Measurements from ENCODE around the gene NUDT19. TPM values are rescaled to one million over a fixed set of nuclear protein-coding genes. Genes with fewer than 3 reads are reported as not detected.
"Not testable (repeated sequence)": the region's sequence is repeated elsewhere in the genome, so short reads cannot be mapped to it uniquely, and the experiment has no call there.

Gene NUDT19
- total RNA-seq, 1 experiment from 2014 or later: 11.9 TPM

DNA sequence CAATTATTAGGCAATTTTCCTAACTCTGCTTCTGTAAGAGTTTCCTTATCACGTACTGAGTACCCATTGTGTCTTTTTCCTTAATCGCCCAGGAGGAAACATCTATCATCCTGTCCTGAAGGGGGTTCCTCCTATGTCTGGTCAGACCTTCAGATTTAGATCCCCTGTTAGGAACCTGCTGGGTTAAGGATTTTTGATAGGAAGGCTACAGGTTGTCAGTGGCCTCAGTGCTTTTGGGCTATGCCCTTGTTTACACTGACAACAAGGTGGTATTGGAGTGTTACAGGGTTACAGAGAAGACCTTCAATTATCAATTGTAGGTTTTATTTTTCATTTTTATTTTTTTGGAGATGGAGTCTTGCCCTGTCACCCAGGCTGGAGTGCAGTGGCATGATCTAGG is 3.2 kb downstream of the NUDT19 start:
- in situ Hi-C loops (cut with HindIII; ENCODE audit: low pct_unique_long_range_greater_than_20kb, low sequenced_read_pairs); DNase-seq (ENCODE audit: low read depth): not testable (repeated sequence)

DNA sequence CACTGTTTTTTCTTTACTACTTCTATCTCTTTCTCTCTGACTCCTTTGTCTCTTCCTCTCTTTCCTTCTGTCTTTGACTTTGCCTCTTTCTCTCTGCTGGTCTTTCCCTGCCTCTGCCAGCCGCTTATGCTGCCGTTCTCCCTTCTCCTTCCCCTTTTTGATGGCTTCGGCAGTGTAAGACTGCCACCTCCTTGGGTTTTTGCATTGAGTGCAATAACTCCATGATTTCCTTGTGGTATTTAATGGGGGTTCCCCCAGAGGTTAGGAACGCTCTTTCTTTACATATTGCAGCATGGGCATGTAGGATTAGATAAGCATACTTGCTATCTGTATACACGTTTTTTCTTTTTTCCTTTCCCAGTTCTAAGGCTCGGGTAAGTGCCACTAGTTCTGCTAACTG is 3.9 kb downstream of the NUDT19 start:
- DNase-seq (ENCODE audit: low read depth); in situ Hi-C loops (cut with HindIII; ENCODE audit: low pct_unique_long_range_greater_than_20kb, low sequenced_read_pairs): not testable (repeated sequence)

DNA sequence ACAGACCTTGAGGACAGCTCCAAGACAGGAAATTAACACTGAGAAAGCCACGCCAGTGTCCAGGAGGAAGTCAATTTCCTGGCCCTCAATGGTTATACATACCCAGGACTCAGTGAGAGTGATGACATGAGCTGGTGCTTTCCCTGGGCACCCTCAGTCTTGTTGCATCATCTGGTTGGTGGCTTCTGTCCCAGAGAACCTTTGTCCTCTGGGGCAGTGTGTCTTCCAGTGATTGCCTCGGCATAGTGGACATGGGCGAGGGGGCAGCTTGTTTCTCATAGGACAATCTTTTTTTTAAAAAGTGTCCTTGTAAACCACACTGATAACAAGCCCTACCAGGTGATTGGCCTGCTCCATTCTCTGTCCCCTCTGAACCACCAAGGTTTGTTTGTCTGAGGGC is 5.2 kb downstream of the NUDT19 start:
- in situ Hi-C loops (cut with HindIII; ENCODE audit: low pct_unique_long_range_greater_than_20kb, low sequenced_read_pairs); DNase-seq (ENCODE audit: low read depth): not testable (repeated sequence)

DNA sequence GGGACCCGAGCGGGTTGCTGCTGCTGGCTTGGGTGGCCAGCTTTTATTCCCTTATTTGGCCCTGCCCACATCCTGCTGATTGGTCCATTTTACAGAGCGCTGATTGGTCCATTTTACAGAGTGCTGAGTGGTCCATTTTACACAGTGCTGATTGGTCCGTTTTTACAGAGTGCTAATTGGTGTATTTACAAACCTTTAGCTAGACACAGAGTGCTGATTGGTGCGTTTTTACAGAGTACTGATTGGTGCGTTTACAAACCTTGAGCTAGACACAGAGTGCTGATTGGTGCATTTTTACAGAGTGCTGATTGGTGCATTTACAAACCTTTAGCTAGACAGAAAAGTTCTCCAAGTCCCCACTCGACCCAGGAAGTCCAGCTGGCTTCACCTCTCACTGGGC is 8.5 kb downstream of the NUDT19 start:
- in situ Hi-C loops (cut with HindIII; ENCODE audit: low pct_unique_long_range_greater_than_20kb, low sequenced_read_pairs); DNase-seq (ENCODE audit: low read depth): not testable (repeated sequence)

DNA sequence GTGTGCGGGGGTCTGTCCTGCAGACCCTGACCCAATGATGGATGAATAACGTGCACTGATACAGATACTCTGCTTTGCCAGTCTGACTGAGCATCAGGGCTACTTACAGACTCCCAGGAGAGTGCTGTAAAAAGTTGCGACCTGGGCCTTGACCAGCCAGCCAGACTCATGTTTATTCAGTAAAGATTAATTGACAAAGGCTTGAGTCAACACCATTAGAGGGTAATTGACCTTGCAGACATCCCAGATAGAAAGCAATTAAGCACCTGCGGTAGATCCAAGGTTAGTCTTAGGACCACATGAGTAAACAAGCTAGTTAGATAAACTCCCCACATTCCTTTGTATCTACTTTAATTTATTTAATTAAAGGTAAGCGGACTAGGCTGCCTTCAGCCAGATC is 10.4 kb downstream of the NUDT19 start:
- in situ Hi-C loops (cut with HindIII; ENCODE audit: low pct_unique_long_range_greater_than_20kb, low sequenced_read_pairs): no loop called here
- no peak for DNase-seq (ENCODE audit: low read depth)

DNA sequence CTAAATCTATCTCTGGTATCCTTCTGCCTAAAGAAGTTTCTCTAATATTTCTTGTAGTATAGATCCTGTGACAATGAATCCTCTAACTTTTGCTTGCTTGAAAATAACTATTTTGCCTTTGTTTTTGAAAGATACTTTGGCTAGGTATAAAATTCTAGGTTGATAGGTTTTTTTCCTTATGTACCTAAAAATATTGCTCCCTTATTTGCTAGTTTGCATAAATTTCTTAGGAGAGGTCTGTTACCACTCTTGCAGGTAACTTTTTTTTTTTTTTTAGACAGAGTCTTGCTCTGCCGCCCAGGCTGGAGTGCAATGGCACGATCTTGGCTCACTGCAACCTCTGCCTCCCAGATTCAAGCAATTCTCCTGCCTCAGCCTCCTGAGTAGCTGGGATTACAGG is 12.4 kb downstream of the NUDT19 start:
- in situ Hi-C loops (cut with HindIII; ENCODE audit: low pct_unique_long_range_greater_than_20kb, low sequenced_read_pairs): not testable (repeated sequence)

DNA sequence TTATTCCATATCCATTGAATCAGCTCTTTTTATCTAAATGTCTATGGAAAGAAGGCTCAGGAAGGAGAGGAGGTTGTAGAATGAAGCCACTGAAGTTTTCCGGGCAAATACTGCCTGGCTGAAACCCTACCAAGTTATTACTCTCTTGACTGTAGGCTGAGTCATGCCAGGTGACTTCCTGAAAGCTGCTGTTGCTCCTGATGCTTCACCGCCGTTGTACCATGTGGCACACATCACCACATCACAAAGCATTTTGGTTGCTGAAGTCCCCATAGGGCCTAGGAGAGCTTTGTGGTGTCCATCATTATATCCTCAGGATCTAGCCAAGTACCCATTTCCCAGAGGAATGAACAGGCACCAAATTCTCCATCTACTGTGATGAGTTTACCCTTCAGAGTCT is 16.8 kb downstream of the NUDT19 start:
- in situ Hi-C loops (cut with HindIII; ENCODE audit: low pct_unique_long_range_greater_than_20kb, low sequenced_read_pairs): no loop called here
- DNase-seq (ENCODE audit: low read depth): no peak

More for the DNA sequence above, 12.4 kb downstream of the NUDT19 start:
- not testable (repeated sequence) for DNase-seq (ENCODE audit: low read depth)

DNA sequence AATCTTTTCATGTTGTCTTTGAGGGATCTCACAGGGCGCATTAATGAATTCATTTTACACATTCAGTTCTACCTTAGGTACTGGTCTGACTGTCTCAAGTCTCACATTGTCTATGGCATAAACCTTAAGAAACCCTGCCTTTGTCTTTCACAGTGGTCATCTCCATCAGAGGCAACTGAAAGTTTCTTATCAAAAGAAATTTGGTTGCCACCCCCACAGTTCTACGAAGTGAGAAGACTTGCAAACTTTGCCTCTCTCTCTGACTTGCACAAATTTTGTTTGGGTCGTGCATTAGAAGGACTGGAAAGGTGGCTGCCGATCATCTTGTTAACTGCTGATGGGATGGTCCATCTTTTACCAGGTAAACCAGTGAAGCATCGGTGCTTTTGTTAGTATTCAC is 17.4 kb downstream of the NUDT19 start:
- in situ Hi-C loops (cut with HindIII; ENCODE audit: low pct_unique_long_range_greater_than_20kb, low sequenced_read_pairs): no loop called here
- DNase-seq (ENCODE audit: low read depth): no peak

DNA sequence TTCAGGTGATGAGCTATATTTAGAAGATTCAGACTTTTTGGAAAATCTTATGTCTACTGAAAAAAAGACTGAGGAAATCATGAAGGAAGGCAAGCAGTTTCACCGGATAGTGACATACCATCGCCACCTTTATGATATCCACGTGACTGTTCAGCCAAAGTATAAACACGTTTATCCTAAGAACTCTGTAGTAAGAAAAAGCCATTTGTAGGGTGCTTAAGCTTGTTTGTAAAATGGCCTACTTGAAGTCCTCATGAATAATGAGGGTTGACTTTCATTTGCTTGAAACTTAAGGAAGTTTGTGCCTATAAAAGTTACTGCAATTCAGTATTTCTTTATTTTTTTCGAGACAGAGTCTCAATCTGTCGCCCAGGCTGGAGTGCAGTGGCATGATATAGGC is 20.1 kb downstream of the NUDT19 start:
- in situ Hi-C loops (cut with HindIII; ENCODE audit: low pct_unique_long_range_greater_than_20kb, low sequenced_read_pairs): no loop called here
- DNase-seq (ENCODE audit: low read depth): no peak

DNA sequence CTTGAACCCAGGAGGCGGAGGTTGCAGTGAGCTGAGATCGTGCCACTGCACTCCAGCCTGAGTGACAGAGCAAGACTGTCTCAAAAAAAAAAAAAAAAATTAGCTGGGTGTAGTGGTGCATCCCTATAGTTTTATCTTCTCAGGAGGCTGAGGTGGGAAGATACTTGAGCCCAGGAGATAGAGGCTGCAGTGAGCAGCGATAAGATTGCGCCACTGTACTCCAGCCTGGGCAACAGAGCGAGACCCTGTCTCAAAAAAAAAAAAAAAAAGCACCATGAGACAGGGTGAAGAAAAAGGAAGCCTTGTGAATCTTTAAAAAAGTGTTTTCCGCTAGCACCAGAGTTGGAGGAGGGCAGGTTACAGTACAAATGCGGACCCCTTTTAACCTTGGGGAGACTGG is 24.6 kb downstream of the NUDT19 start:
- DNase-seq (ENCODE audit: low read depth); in situ Hi-C loops (cut with HindIII; ENCODE audit: low pct_unique_long_range_greater_than_20kb, low sequenced_read_pairs): not testable (repeated sequence)

DNA sequence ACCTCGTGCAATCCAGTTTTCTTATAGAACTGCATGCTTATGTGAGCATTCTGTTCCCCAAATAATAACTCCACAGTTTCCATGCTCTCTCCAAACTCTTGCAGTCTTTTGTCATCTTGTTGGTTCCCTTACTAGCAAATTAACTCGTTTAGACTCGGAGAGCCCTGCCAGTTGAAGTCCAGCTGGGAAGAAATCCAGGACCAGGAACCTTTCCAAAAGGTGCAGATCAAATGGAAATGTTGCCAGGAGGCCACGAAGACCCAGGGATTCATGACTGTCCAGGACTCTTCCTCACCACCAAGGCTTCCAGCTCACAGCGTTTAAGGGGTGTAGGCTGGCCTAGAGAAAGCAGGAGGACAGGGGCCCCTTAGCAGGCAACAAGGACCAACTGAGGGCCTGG is 25.9 kb downstream of the NUDT19 start:
- DNase-seq (ENCODE audit: low read depth): no peak
- in situ Hi-C loops (cut with HindIII; ENCODE audit: low pct_unique_long_range_greater_than_20kb, low sequenced_read_pairs): no loop called here

DNA sequence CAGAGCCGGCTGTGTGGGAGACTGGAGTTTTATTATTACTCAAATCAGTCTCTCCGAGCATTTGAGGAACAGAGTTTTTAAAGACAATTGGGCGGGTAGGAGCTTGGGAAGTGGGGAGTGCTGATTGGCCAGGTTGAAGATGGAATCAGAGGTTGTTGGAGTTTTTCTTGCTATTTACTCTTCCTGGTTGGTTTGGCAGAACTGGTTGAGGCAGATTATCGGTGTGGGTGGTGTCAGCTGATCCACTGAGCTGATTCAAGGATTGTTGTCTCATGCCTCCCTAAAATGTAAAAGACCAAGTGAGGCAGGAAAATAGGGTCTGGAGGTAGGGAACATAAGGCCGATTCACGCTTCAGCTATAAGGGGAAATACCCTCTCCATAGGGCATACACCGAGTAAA is 26.7 kb downstream of the NUDT19 start:
- in situ Hi-C loops (cut with HindIII; ENCODE audit: low pct_unique_long_range_greater_than_20kb, low sequenced_read_pairs): no loop called here
- no peak for DNase-seq (ENCODE audit: low read depth)

DNA sequence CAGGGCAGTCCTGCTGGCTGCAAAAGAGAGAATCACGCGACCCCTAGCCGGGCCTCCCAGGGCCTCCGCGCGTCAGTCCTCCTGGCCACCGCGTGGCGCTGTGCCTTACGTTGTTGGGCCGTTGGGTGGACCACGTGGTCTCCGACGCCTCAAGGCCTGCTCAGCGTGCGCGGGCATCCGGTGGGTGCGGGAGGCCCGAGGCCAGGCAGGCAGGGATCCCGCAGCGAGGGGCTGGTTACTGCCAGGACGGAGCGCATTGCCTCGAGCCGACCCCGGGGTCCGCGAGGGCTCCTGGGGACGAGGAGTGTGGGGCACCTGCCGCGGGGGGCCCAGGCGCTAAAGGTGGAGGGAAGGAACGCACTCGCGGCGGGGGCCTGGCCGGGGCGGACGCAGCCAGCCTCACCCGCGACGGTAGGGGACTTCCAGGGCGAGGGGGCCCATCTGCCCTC is 28.0 kb downstream of the NUDT19 start, which contains the start of gene TDRD12:
TDRD12 (plus strand) TSS at position 157 of the 449 bp plus-strand sequence. CDS start 306 bp downstream, outside the sequence.
- no peak for DNase-seq (ENCODE audit: low read depth)
- in situ Hi-C loops (cut with HindIII; ENCODE audit: low pct_unique_long_range_greater_than_20kb, low sequenced_read_pairs): no loop called here

DNA sequence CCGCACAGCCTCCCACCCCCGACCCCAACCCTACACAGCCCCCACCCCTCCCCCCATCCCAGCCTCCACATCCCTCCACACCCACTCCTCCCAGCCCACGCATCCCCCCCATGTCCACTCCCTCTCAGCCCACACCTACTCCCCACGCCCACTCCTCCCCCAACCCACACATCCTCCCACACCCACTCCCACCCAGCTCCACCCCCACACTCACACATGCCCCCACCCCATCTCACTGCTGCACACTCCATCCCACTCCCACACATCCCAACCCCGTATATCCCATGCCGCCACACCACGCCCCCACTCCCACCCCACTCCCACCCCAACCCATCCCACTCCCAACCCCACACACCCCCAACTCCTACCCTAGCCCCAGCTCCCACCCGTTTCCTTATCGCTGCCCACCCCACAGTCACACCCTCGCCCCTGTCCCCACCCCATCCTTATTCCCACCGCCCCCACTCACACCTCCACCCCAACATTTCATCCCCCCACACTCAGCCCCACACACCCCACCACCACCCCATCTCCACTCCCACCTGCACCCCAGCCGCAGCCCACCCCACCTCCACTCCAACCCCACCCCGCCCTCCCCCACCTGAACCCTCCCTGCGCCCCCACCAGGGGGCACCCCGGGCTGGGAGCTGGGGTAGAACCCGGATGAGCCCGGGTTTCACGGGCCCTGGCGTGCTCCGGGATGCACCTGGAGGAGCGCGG is 28.8 kb downstream of the NUDT19 start:
- DNase-seq (ENCODE audit: low read depth): no peak
- in situ Hi-C loops (cut with HindIII; ENCODE audit: low pct_unique_long_range_greater_than_20kb, low sequenced_read_pairs): no loop called here

DNA sequence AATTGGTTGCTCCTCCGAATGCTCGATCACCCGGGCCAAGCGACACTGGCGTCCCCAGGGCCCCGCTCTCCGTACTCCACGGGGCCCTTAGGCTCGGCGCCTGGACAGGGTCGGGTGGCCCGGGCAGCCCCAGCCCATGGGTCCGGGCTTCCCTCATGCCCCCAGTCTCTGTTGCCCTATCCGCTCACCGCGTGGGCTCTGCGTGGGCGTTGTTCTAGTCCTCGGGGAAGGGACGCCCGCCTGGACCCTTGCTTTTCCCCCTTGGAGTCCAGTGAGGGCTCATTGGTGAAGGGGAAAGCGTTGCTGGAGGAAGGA is 29.3 kb downstream of the NUDT19 start:
- in situ Hi-C loops (cut with HindIII; ENCODE audit: low pct_unique_long_range_greater_than_20kb, low sequenced_read_pairs): no loop called here

DNA sequence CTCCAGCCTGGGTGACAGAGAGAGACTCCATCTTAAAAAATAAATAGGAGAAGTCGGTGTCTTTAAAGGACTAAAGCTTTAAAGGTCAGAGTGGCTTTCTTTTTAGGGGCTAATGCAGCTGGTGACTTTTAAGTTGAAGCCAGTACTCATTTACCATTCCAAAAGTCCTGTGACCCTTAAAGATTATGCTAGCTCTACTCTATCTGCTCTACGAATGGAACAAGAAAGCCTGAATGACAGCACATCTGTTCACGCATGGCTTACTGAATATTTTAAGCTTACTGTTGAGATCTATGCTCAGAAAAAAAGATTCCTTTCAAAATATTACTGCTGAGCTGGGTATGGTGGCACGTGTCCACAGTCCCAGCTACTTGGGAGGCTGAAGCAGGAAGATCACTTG is 44.3 kb downstream of the NUDT19 start:
- in situ Hi-C loops (cut with HindIII; ENCODE audit: low pct_unique_long_range_greater_than_20kb, low sequenced_read_pairs): no loop called here
- DNase-seq (ENCODE audit: low read depth): no peak

More for the DNA sequence above, 29.3 kb downstream of the NUDT19 start:
- DNase-seq (ENCODE audit: low read depth): no peak

DNA sequence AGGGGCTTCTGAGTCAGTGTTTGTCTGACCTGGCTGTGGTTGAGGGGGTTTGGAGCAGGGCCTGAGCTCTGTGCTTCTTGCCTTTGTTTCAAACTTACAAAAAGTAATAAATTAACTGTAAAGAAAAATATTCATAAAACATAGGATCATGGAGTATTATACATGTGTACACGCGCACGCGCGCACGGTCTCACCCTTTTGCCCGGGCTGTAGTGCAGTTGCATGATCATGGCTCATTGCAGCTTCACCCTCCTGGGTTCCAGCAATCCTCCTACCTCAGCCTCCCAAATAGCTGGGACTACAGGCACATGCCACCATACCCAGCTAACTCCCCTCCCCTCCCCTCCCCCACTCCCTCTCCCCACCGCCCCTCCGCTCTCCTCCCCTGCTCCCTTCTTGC is 51.4 kb downstream of the NUDT19 start:
- in situ Hi-C loops (cut with HindIII; ENCODE audit: low pct_unique_long_range_greater_than_20kb, low sequenced_read_pairs): no loop called here

DNA sequence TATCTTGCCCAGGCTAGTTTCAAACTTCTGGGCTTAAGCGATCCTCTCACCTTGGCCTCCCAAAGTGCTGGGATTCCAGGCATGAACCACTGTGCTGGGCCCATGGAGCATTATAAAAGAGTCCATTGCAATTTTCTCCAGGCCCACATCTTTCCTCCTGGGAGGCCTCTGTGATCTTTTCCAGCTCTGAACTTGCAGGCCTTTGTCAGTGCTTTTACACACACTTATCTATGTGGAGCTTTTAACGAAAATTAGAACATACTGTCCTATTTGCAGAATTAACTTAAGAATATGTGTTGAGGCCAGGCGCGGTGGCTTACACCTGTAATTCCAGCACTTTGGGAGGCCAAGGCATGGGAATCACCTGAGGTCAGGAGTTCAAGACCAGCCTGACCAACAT is 51.8 kb downstream of the NUDT19 start:
- in situ Hi-C loops (cut with HindIII; ENCODE audit: low pct_unique_long_range_greater_than_20kb, low sequenced_read_pairs): no loop called here
- no peak for DNase-seq (ENCODE audit: low read depth)

More for the DNA sequence above, 51.4 kb downstream of the NUDT19 start:
- no peak for DNase-seq (ENCODE audit: low read depth)

DNA sequence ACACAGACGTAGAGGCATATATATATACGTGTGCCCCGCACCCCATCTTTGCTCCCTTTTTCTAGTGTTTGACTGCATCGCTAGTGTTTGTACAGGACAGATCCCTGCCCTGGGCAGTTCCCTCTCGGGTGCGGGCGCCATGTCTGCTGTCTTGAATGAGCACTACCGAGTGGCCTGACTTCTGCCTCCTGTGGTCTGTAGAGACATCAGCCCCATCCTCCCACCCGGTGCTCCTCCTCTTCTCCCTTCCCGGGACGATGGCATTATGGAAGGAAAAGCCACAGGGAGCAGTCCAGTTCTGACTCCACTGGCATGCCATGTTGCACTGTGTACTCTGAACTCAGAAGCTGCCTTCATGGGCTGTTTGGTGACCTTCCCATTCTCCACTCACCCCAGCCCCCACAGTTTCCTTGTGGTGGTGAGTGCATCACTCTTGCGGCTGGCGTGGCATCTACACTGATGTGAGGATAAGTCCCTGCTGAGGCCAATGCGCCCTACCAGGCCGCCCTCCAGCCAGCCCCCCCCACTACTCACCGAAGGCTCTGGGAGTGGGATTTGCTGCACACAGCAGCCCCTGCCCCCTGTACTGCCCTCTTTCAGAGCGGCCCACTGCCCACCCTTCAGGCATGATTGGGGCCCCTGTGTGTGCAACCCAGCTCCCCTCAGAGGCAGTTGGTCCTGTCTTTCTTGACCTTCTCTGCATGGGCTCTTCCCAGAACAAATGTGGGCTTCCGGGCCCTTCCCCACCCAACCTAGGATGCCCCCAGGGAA is 53.1 kb downstream of the NUDT19 start:
- DNase-seq (ENCODE audit: low read depth): no peak

More for the DNA sequence above, 53.1 kb downstream of the NUDT19 start:
- in situ Hi-C loops (cut with HindIII; ENCODE audit: low pct_unique_long_range_greater_than_20kb, low sequenced_read_pairs): no loop called here

All from Caki2 (cell line).